Endothelial cell of umbilical vein (primary cell): ENCODE results near the gene CIITA. TPM values are rescaled to one million over a fixed set of nuclear protein-coding genes. Genes with fewer than 3 reads are reported as not detected.

Experiments used
- BruUV-seq: library from RNA; stranded (reverse); fragments of 400-500 nt; replicated peaks from 2 replicates; lab custom pipeline; 2021; lab: Mats Ljungman, UMichigan
- CTCF ChIA-PET: fragments of 300-600, 350-600 bp; sonication (Branson Sonifier 250); formaldehyde crosslinking; loops from one replicate; lab custom pipeline; 2021; ENCODE audit warnings: antibody characterized with exemption, inconsistent platforms; lab: Charles Lee
- POLR2A ChIA-PET: fragments of 300-600, 350-600 bp; sonication (Branson Sonifier 250); formaldehyde crosslinking; loops from one replicate; lab custom pipeline; 2021; ENCODE audit warnings: antibody characterized with exemption, inconsistent platforms; lab: Charles Lee
- DNase-seq: peaks from one replicate; pipeline ENCODE4 v3.0.0-alpha.2; 2011; ENCODE audit warnings: low read depth, low spot score
- FAIRE-seq: peaks from 2 replicates; lab custom pipeline; 2011; peaks lifted over from hg19 to GRCh38; lab: Jason Lieb, UNC
- H2AFZ ChIP-seq: 2 replicates; pipeline ENCODE4 v1.6.0; 2012; ENCODE audit warnings: low read depth, low read length, control low read depth, inconsistent platforms
- H3K27ac ChIP-seq: 2 replicates; pipeline ENCODE4 v1.5.1; 2011; ENCODE audit warnings: low read depth, mild to moderate bottlenecking, control low read depth, low read length, moderate library complexity; ENCODE audit not compliant: insufficient read depth
- H3K27me3 ChIP-seq, 2 experiments: 2 replicates each; pipeline versions ENCODE4 v1.6.0 to v1.6.1; 2011; ENCODE audit warnings: low read length in 2 of 2, mixed read lengths in 1 of 2; ENCODE audit not compliant: control insufficient read depth in 2 of 2, insufficient read depth in 2 of 2
- H3K36me3 ChIP-seq, 2 experiments: 2 replicates in 1 of 2; 3 replicates in 1 of 2; pipeline ENCODE4 v1.5.1; 2011; ENCODE audit warnings: low read length in 2 of 2, mild to moderate bottlenecking in 1 of 2, moderate library complexity in 1 of 2; ENCODE audit not compliant: control insufficient read depth in 2 of 2, insufficient read depth in 2 of 2; ENCODE audit errors: extremely low read depth in 1 of 2
- H3K4me1 ChIP-seq: 3 replicates; pipeline ENCODE4 v1.5.1; 2011; ENCODE audit warnings: mild to moderate bottlenecking, low read length; ENCODE audit not compliant: control insufficient read depth, insufficient read depth; ENCODE audit errors: extremely low read depth
- H3K4me2 ChIP-seq: 2 replicates; pipeline ENCODE4 v1.6.1; 2011; ENCODE audit warnings: low read length, control low read depth, mixed read lengths; ENCODE audit not compliant: insufficient read depth
- H3K4me3 ChIP-seq, 3 experiments: fragments of 200-600 bp in 1 of 3; sonication (generic), shearing (Covaris generic) in 1 of 3; replicated peaks in 1 of 3; 2 replicates each; pipeline ENCODE4 v1.5.1; 2011 to 2016; ENCODE audit warnings: control low read depth in 3 of 3, low read length in 3 of 3, mild to moderate bottlenecking in 2 of 3, inconsistent platforms in 1 of 3, low read depth in 1 of 3, moderate library complexity in 1 of 3; ENCODE audit not compliant: insufficient read depth in 1 of 3
- H3K79me2 ChIP-seq: 2 replicates; pipeline ENCODE4 v1.6.0; 2012; ENCODE audit warnings: low read length, inconsistent platforms; ENCODE audit not compliant: control insufficient read depth, insufficient read depth
- H3K9ac ChIP-seq: replicated peaks from 2 replicates; pipeline ENCODE3; 2011; ENCODE audit warnings: low read length, control low read depth; ENCODE audit not compliant: insufficient read depth; ENCODE audit errors: extremely low read depth
- H3K9me1 ChIP-seq: replicated peaks from 3 replicates; pipeline ENCODE4 v1.6.0; 2011; ENCODE audit warnings: mild to moderate bottlenecking, low read length; ENCODE audit not compliant: control insufficient read depth, insufficient read depth; ENCODE audit errors: extremely low read depth
- H3K9me3 ChIP-seq: replicated peaks from 2 replicates; pipeline ENCODE4 v1.5.1; 2012; ENCODE audit warnings: low read length, inconsistent platforms; ENCODE audit not compliant: control insufficient read depth, insufficient read depth
- H4K20me1 ChIP-seq: replicated peaks from 2 replicates; pipeline ENCODE3; 2011; ENCODE audit warnings: mild to moderate bottlenecking, low read length; ENCODE audit not compliant: control insufficient read depth, insufficient read depth; ENCODE audit errors: extremely low read depth
- EZH2 ChIP-seq: IDR thresholded peaks from 2 replicates; pipeline ENCODE4 v1.6.1; 2012; ENCODE audit warnings: borderline replicate concordance, low read depth, mild to moderate bottlenecking, moderate library complexity, low read length, inconsistent platforms; ENCODE audit not compliant: severe bottlenecking
- FOS ChIP-seq: IDR thresholded peaks from 2 replicates; pipeline ENCODE4 v1.6.1; 2011; ENCODE audit warnings: mild to moderate bottlenecking, low read length, moderate library complexity, borderline replicate concordance; ENCODE audit not compliant: insufficient read depth
- GATA2 ChIP-seq: IDR thresholded peaks from 2 replicates; pipeline ENCODE4 v1.7.0; 2011; ENCODE audit warnings: low read depth, mild to moderate bottlenecking, moderate library complexity, mixed read lengths, low read length; ENCODE audit not compliant: insufficient read length, insufficient read depth
- JUN ChIP-seq: IDR thresholded peaks from 2 replicates; pipeline ENCODE4 v1.6.1; 2011; ENCODE audit warnings: borderline replicate concordance, low read depth; ENCODE audit not compliant: insufficient read length, insufficient read depth
- MYC ChIP-seq: IDR thresholded peaks from one replicate; pipeline ENCODE4 v1.6.1; 2011; ENCODE audit warnings: mild to moderate bottlenecking, low read depth, low read length
- POLR2A ChIP-seq: IDR thresholded peaks from 2 replicates; pipeline ENCODE4 v1.6.1; 2012; ENCODE audit warnings: low read depth, mild to moderate bottlenecking, control low read depth, low read length
- POLR2AphosphoS5 ChIP-seq: IDR thresholded peaks from 2 replicates; pipeline ENCODE4 v1.6.1; 2012; ENCODE audit warnings: low read depth, mild to moderate bottlenecking, control low read depth, low read length, moderate library complexity; ENCODE audit not compliant: insufficient read depth
- dilution Hi-C: fragments of 300-500 bp; cut with MboI; formaldehyde crosslinking; loops from one replicate; pipeline ENCODE4 v1.15.0; 2019; ENCODE audit warnings: low sequenced_read_pairs; ENCODE audit not compliant: extremely low pct_ligation_motif_present
- intact Hi-C: fragments of 100-400 bp; cut with micrococcal nuclease; formaldehyde crosslinking; loops from one replicate; pipeline ENCODE4 v1.10.0; 2022
- polyA plus RNA-seq, 4 experiments: library from polyadenylated mRNA; depleted of rRNA in 3 of 4; stranded (reverse) in 3 of 4; unstranded in 1 of 4; fragments of >200 nt; gene quantifications; 2 replicates each; pipeline versions ENCODE4 v1.2.1 to v1.2.3, GENCODE V29; 2011 to 2012; ENCODE audit warnings: missing spikeins in 1 of 4
- total RNA-seq: library from RNA; stranded (reverse); gene quantifications from 2 replicates; pipeline ENCODE4 v1.2.3, GENCODE V29; 2021
- TF ChIP-seq, protein P1 (sequence below): IDR thresholded peaks from 2 replicates; pipeline ENCODE4 v1.6.1; 2011; ENCODE audit not compliant: insufficient read depth, insufficient read length
- TF ChIP-seq, protein P2 (sequence below), 2 donors: IDR thresholded peaks; 1 replicate in 1 of 2; 2 replicates in 1 of 2; pipeline ENCODE4 v1.5.1; 2011; ENCODE audit warnings: low read length in 2 of 2, mild to moderate bottlenecking in 2 of 2, moderate library complexity in 2 of 2, control low read depth in 1 of 2, inconsistent platforms in 1 of 2, low read depth in 1 of 2; ENCODE audit not compliant: insufficient read depth in 1 of 2; ENCODE audit errors: extremely low read depth in 1 of 2

The CIITA gene
- total and polyA plus RNA-seq, 2 donors (not counting 3 experiments of a cell fraction or from before 2014, with no cell fraction given): not detected

DNA sequence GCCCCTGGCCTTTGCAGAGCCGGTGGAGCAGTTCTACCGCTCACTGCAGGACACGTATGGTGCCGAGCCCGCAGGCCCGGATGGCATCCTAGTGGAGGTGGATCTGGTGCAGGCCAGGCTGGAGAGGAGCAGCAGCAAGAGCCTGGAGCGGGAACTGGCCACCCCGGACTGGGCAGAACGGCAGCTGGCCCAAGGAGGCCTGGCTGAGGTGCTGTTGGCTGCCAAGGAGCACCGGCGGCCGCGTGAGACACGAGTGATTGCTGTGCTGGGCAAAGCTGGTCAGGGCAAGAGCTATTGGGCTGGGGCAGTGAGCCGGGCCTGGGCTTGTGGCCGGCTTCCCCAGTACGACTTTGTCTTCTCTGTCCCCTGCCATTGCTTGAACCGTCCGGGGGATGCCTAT, 29.5 kb downstream of the CIITA start:
- ChIA-PET POLR2A (no interaction called here), CTCF (interaction anchor here (1.5 kb wide), 1 partner anchor 12 kb away, joined by 6 read pairs; no protein-coding TSS in a partner anchor)
- Histone ChIP-seq H3K4me2 (no peak overlapping the region), H3K27me3 (no peaks in the 10 kb centered on the region), H3K36me3 (no peaks in the 10 kb centered on the region), H3K9me1 (no peaks in the 10 kb centered on the region), H3K4me1 (no peaks in the 10 kb centered on the region), H3K9me3 (no peaks in the 10 kb centered on the region), H3K4me3 (no peak overlapping the region), H2AFZ (no peak overlapping the region), H4K20me1 (no peaks in the 10 kb centered on the region), H3K27ac (no peak overlapping the region), H3K9ac (no peak overlapping the region), H3K79me2 (no peaks in the 10 kb centered on the region)
- FAIRE-seq (no peak), DNase-seq (no peak)
- intact Hi-C loops: no loop called here
- BruUV-seq: no TSS peak
- TF ChIP-seq, protein P1, sequence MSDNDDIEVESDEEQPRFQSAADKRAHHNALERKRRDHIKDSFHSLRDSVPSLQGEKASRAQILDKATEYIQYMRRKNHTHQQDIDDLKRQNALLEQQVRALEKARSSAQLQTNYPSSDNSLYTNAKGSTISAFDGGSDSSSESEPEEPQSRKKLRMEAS: no peak
- TF ChIP-seq POLR2A: no peak
- no peak for TF ChIP-seq MYC
- no peak for TF ChIP-seq EZH2
- TF ChIP-seq FOS: no peak
- no peak for TF ChIP-seq JUN
- no peak for TF ChIP-seq POLR2AphosphoS5
- no peak for TF ChIP-seq GATA2
- TF ChIP-seq, protein P2, sequence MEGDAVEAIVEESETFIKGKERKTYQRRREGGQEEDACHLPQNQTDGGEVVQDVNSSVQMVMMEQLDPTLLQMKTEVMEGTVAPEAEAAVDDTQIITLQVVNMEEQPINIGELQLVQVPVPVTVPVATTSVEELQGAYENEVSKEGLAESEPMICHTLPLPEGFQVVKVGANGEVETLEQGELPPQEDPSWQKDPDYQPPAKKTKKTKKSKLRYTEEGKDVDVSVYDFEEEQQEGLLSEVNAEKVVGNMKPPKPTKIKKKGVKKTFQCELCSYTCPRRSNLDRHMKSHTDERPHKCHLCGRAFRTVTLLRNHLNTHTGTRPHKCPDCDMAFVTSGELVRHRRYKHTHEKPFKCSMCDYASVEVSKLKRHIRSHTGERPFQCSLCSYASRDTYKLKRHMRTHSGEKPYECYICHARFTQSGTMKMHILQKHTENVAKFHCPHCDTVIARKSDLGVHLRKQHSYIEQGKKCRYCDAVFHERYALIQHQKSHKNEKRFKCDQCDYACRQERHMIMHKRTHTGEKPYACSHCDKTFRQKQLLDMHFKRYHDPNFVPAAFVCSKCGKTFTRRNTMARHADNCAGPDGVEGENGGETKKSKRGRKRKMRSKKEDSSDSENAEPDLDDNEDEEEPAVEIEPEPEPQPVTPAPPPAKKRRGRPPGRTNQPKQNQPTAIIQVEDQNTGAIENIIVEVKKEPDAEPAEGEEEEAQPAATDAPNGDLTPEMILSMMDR (IDR thresholded peaks at IDR 0.05; ENCODE audit: extremely low read depth in 1 of 2, insufficient read depth in 1 of 2, low read depth in 1 of 2, low read length in 2 of 2): no peak
- dilution Hi-C loops: no loop called here
